GM21737 (cell line): ENCODE results near the gene MGAT3.

ENCODE experiments used
- ATAC-seq: cut with Tn5 transposase; IDR thresholded peaks from one replicate; pipeline ENCODE4 v1.9.1; 2021; ENCODE audit warnings: mild to moderate bottlenecking, moderate library complexity; ENCODE audit not compliant: unreplicated experiment

The MGAT3 gene

DNA sequence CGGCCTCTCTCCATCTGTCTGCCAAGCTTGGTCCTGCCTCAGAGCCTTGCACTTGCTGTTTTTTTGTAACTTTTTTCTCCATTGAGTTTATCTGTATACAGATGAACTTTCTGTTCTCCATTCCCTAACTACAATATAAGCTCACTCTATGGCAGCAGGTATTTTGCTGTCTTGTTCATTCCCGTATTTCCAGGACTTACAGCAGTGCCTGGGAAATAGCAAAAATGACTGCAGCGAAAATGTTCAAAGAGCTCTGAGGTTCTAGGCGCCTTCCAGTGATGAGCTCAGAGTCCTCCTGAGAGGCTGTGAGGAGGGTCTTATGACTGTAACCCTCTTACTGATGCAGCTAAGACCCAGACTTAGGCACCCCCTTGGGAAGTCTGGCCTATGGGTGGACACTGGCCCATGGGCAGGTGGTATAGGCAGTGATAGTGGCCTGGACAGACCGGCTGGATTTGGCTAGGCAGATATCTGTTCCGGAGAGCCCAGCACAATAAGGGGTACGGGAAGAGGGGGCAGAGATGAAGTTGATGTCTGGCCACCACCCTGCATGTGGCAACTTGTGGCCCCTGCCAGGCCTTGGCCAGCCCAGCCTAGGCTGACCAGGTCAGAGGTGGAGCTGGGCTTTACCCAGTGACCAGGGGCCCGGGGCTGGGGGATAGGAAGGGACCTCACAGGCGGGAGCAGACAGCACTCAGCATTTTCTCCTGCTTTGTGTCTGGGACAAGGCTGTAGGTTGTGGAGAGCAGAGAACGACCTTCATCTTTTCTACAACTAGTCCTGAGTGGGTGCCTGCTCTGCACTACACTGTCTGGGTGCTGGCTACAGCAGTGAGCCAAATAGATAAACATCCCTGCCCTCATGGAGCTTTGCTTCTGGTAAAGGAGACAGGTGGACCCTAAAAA is 68.2 kb downstream of the MGAT3 start:
- no peak for ATAC-seq

DNA sequence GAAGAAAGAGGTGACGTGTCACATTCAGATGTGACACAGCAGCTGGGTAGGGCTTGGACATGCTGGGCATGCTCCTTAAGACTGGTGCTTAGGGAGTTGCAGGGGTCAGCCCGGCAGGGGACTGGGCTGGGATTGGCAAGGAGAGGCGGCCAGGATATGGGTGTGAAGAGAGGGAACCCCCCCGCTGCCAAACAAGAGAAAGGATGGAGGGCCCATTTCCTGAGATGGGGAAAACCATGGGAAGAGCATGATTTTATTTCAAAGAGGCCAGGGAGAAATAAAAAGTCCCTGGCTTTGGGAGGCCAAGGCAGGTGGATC is 68.8 kb downstream of the MGAT3 start:
- no peak for ATAC-seq

DNA sequence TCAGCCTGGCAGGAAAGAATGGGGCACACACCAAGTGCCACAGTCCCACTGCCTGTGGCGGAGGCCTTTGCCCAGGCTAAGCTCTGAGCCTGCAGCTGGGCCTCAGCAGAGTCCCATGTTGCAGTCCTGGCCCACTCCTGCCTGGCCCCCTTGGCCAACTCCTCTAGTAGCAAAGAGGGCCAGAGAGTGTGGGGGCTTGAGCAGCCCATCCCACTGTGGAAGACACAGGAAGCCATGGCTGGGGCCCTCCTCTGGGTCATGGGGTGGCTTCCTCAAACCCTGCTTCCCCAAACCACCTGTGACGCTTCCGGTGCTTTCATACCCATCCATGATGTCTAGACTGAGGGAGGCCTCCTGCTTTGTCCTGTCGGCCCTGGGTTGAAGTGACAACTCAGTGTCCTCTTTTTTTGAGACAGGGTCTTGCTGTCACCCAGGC is 69.9 kb downstream of the MGAT3 start:
- ATAC-seq = no peak

DNA sequence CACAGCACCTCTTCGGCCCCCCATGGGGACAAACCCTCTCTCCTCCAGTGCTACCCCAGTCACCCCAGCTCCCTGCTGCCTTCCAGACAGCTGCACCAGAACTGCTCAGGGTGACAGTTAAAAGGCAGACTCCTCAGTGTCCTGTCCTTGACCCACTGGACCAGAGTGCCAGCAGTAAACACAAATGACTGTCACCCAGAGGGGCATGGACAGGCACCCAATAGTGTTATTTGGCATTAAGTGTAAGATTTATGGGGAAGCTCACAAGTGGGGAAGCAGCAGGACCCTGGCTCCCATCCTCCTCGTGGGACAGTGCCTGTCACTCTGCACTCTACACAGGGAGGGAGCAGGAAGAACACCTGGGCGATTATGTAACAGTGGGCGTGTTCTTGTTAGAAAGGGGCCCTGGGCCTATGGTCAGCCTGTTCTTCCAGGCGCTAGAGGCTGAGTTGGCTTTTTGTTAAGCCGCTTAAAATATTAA is 70.7 kb downstream of the MGAT3 start:
- ATAC-seq = no peak

DNA sequence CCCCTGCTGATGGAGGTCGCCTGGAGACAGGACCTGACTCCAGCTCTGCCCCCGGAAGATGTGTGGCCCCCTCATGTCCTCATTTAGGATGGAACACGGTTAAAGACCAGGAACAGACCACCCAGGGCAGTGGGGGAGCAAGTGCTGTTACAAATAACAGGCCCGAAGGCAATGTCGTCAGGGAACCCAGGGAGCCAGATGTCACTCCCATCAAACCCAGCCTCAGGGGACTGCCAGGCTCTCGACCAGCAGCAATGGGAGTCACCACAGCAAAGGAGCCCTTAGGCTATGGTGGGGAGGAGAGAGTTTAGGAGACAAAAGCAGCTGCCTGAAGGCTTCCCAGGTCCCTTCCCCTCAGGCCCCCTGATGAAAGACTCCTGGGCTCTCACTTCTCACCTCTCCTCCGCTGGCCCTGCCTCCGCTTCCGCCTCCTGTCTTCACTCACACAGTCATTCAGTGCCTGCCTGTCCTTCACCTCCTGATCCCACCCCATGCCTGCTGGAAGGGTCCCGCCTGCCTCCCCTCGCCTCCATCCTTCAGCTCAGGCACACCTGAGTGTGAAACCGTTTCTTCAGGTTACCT is 71.4 kb downstream of the MGAT3 start:
- no peak for ATAC-seq

DNA sequence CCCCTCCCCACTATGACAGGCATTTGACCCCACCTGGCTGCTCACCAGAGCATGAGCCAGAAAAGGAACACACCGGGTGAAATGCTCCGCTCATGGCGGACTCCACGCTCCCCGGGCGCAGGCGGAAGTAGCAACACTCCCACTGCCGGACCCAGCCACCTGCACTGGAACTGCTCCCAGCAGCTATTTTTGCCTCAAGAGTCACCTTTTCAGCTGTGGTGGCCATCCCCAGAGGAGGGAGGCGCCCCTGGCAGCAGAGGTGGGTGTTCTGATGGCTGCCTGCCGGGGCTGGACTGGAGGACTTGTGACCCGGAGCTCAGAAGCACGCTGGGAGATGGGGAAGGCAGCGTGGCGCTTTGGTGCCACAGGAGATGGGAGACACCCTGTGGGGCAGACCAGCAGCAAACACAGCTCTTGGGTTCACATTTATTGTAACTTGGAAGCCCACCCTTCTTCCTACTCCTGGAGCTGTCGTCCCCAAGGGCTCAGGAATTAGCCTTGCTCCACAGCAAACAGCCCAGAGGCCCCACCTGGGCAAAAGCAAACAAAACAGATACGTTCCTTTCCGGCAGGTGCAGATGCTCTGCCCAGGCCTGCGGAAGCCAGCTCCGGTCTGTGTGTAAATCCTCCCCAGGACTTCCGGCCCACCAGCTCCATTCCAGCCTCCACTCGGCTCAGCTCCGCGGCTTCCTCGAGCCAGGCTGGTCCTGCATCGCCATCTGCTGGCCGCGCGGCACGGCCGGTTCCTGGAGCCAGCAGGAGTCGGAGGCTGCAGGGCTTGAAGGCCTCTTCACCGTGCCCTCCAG is 72.1 kb downstream of the MGAT3 start:
- no peak for ATAC-seq

DNA sequence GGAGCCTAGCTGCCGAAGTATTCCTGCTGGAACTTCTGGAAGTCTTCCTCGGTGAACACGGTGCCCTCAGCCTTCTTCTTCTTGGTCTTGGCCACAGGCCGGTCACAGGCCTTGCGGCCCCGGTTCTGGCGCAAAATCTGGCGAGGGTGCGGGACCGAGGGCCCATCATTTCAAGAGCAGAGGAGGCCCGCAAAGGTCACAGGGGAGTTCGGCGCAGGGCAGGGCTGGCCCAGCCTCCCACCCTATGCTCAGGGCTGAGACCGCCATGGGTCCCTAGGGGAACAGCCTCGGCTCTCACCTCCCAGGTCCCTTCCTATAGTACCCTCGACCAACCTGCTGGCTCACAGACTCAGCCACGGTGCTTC is 72.7 kb downstream of the MGAT3 start:
- no peak for ATAC-seq

DNA sequence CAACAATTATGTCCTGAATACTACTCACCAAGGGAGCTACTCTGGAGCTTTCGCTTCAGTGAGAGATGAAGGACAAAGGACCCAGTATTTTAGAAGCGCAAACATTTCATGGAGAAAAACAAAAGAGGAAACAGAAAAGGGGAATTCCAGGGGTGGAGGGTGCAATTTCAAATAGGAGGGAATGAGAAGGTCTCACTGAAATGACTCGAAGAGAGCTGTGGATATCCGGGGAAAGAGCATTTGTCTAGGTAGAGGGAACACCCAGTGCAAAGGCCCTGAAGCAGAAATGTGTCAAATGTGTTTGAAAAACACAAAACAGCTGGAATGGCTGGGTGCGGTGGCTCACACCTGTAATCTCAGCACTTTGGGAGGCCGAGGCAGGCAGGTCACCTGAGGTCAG is 73.3 kb downstream of the MGAT3 start:
- no peak for ATAC-seq

DNA sequence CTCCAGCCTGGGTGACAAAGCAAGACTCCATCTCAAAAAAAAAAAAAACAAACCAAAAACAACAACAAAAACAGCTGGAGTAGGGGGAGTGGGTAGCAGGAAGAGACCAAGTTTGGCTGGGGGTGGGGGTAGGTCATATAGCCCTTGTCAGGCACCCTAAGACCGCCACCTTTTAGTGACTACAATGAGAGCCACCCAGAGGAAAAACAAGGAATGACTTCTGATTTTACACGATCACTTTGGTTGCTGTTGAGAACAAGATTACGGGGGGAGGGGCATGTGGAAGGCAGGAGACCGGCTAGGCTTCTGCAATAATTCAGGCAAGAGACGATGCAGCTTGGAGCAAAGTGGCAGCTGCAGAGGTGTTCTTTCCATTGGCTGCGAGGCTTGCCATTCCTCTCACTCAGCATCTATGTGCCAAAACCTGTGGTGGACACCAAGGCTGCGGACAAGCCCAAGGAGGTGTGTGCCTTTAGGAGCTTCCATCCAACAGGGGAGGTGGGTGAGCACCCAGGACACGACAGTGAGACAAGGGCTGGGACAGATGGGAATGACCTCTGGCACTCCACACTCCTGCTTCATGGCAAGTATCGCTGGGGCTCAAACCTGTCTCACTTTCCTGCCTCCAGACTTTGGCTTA is 74.0 kb downstream of the MGAT3 start:
- no peak for ATAC-seq

DNA sequence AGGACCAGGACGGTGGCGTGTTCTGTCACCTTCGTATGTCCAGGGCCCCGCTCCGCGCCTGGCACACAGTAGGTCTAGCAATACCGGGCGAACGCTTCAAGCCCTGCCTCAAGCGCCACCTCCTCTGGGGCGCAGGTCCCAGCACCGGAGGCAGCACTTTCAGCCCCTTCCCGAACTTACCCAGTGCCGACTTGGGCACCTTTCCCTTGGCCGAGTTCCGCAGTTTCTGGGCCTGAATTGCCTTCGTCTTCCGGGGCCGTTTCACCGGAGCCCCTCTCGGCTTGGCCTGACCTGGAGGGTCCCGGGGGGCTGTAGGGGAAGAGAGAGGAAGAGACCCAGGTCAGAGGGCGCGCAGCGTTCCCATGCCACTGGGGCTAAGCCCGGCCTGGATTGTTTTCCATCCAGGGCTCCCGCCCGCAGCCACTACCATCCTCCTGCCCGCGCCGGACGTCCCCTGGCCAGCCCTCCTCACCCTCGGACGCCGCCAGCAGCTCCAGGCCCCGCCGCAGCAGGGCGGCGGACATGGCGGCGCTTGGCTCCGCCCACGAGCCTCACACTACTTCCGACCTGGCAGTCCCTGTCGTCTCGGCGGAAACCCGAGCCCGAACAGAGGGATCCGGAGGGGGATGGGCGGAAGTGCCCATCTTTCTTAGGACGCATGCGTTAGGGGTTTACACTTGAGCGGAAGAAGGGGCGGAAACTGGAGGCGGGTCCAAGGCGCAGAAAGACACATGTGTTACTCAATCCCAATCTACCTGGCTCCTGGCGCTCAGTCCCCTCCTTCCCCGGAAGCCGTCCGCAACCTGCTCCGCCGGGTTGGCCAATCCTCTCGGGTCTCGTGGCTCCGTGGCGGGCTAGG is 75.6 kb downstream of the MGAT3 start, which contains the start of gene RPS19BP1:
RPS19BP1 (minus strand) TSS at position 534 of the 859 bp plus-strand sequence; CDS start at position 524, 10 bp downstream.
- ATAC-seq = peak; percentile 67

DNA sequence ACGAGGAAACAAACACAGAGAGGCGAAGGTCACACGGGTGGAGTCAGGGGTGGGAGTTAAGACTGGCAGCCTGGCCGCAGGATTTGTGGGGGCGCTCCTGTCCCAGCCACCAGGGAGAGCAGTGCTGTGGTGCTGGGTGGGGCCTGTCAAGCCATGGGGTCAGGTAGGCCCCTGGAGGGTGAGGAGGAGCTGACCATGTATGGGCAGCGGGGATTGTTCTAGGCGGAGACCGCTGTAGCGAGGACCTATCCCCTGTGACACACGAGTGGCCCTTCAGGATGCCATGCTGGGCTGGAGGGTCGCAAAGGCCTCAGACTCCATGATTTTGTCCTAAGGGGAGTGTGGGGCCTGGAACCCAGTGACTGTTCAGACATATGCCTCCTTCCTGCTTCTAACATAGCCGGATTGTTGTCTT is 77.3 kb downstream of the MGAT3 start:
- no peak for ATAC-seq

DNA sequence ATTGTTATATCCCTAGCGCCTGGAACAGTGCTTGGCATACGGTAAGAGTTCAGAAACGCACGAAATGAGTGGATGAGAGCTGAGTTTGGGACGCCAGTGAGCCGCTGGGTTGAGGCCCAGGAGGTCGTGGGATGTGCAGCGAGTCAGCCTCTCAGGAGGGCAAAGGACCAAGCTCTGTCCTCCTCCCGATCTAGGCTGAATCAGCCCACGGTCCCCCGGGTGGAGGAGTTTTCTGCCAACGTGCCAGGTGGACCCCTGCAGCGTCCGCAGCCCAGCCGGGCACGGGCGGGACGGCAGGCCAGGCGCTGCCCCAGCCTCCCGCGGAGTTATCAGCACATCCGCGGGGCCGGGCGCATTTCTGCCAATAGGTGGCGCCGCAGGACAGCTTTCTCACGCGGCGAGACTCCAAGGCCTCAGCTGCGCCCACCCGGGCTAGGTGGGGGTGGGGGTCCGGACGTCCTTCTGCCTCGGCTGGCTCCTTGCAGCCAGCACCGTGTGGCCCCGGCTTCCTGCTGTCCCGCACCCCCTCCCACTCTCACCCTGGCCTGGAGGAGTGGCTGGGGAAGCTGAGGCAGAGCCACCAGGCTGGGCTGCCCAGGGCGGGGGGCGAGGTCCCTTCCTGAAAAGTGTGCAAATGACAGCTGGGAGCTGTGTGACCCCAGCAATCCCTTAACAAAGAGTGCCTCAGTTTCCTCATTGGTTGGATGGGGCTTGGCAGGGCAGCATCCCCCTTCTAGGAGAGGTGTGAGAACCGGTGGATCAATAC is 78.0 kb downstream of the MGAT3 start:
- ATAC-seq = no peak

DNA sequence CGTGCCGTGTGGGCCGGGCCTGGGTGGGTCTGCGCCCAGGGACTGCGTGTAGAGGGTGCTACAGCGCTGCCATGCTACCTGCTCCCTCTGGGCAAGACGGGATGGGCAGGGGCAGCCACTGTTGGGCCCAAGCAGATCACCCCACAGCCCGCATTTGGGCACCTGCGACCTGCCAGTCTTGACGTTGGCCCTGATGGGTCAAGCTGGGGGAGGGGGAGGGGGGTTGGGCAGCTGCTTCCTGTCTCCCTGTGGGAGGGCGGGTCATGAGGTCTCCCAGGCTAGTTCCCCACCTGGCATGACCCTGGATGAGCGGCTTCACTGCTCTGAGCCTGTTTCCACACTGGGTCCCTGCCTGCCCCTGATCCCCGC is 78.5 kb downstream of the MGAT3 start:
- ATAC-seq = no peak

DNA sequence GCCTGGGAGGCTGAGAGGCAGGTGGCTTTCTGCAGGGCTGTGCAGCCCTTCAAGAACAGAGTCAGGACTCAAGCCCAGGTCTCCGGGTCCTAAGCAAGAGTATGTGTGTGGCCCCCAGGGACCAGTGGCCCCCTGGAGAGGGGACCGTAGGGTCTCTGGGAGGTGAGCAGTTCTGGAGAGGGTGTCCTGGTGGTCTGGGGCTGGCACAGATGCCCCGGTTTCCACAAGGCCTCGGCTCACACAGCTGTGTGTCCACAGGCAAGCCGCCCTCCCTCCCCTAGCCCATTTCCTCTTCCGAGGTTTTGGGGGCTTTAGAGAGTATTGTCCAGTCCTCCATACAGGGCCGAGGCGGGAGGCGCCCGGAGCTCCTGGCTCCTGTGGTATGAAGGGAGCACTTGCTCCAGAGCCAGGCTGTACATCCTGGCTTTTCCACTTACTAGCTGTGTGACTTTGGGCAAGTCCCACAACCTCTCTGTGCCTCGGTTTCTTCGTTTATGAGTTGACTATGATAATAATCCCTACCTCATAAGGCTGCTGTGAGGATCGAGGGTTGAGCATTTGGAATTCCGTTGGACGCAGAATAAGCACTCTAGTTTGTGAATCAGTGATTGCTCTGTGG is 79.1 kb downstream of the MGAT3 start:
- no peak for ATAC-seq

DNA sequence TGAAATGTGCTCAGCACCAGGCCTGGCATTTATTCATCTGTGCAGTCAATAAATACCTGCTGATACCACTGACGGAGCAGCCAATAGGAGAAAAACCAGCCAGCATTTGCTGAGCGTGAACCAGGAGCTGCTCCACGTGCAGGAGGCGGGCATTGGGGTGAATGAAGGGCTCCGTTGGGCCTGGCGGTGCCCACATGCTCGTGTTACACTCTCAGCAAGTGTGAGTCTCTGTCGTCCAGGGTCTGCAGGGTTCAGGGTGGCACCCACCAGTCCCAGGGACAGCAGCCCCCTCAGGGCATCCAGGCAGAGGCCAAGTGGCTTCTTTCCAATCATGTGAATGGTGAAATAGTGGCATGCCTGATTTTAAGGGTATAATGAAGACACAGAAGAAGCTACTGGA is 79.9 kb downstream of the MGAT3 start:
- ATAC-seq = no peak

DNA sequence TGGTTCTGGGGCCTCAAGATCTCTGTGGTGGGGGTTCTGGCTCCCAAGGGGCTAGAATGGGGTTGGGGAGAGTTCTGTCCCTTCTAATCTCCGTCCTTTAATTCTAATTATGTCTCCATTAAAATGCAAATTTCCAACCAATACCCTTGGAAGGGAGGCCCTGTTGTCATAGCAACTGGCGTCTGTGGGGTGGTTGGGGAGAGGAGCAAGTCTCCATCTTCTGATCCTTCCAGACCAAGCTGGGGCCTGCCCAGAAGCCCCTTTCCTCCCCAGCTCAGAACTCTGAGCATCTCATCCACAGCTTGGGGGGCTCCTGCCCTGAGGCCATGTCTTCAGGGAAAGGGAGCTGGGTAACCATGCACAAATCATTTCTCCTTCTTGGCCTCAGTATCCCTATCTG is 81.2 kb downstream of the MGAT3 start:
- no peak for ATAC-seq
